ENCODE data around the gene PLOD1. TPM values are rescaled to one million over a fixed set of nuclear protein-coding genes. Genes with fewer than 3 reads are reported as not detected.
A peak's percentile ranks its signal among the peaks of the same experiment; 100 is the strongest.

PLOD1 gene
- total RNA-seq (2.9 TPM), polyA plus RNA-seq (1 to 10 TPM; 2.2 to 6.6 (median 4.7) TPM)

DNA sequence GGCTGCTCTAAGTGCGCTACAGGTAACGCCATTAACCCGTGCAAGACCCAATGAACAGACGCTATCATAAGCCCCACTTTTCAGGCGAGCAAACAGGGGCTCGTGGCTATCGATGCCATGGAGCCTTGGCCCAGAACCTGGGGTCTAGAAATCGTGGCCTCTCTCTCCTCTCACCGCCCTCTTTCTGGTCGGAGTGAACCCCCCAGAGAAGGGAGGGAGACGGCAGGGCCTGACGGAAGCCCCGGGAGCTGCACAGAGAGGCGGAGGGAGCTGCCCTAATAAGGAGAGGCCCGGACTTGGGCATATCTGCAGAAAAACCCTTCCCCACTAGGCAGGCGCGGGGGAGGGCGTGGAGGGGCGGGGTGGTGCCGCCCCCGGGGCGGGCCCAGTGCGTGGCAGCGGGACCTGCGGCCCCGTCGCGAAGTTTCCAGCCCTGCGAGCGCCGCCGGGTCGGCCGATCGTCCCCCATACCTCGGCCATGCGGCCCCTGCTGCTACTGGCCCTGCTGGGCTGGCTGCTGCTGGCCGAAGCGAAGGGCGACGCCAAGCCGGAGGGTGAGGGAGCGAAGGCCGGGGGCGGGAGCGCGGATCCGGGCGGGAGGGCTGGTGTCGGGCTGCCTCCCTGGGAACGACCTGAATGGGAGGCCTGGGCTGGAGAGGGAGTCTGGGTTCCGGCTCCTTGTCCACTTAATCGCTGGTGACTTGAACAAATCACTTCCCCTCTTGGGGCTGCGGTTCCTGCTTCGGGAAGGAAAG lies at the start of gene PLOD1:
TSS of gene PLOD1 (plus strand) at position 416 of the 755 bp plus-strand sequence. CDS start at position 479, 63 bp downstream.
- peaks cover 0 to 9% (median 5%) of the 10 kb centered on the region in 4 donors for H3K4me1 Mint-ChIP-seq
- no peaks in the 10 kb centered on the region for H3K36me3 Mint-ChIP-seq
- Histone ChIP-seq H3K9me3 (ENCODE audit: control insufficient read depth in 2 of 2, low read length in 2 of 2) (no peaks in the 10 kb centered on the region), H3K4me1 (ENCODE audit: control insufficient read depth, insufficient read depth, low read length, poor library complexity, severe bottlenecking) (peaks cover 13% of the 10 kb centered on the region), H3K4me3 (ENCODE audit: low read depth, low read length) (peak within 1 kb of the TSS; percentile 77), H3K27me3 (ENCODE audit: control insufficient read depth, insufficient read depth, low read length) (no peaks in the 10 kb centered on the region), H3K27ac (ENCODE audit: insufficient read depth, low read length, poor library complexity, severe bottlenecking) (peak within 1 kb of the TSS; percentile 49), H3K36me3 (ENCODE audit: control insufficient read depth, insufficient read depth, low read length) (no peaks in the 10 kb centered on the region)
- H3K9me3 Mint-ChIP-seq, result no peaks in the 10 kb centered on the region
- DNase-seq, result peak; percentile 72 to 91 (median 82)
- no peaks in the 10 kb centered on the region for H3K27me3 Mint-ChIP-seq
- H3K4me3 Mint-ChIP-seq, result peak within 1 kb of the TSS; percentile 85 to 95 (median 88)
- H3K27ac Mint-ChIP-seq, result peak within 1 kb of the TSS in 2 of 3 donors; percentile 9 to 76
- ATAC-seq (ENCODE audit: low read depth in 2 of 2), result peak; percentile 99

DNA sequence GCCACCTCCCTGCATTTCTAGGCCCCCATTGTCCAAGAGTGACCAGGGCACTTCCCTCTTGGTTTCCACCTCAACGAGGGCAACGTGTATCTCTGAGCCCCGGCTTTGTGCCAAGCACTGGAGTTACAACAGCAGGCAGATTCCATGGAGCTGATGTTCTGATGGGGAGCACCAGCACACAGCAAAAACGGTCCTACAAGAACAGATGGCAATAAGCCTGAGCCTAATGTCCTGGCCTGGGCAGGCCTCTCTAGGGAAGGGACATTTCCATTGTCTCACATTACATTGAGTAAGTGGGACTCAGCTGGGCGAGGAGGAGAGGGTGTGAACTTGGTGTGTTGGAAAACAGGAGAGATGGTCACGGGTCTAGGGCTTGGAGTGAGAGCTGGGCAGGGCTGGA lies 48.6 kb upstream of the PLOD1 start:
- H3K27me3 Mint-ChIP-seq, result peaks cover 12% of the 10 kb centered on the region
- H3K9me3 Mint-ChIP-seq, result peaks cover 0 to 1% (median 0%) of the 10 kb centered on the region in 7 donors
- no peaks in the 10 kb centered on the region for H3K27me3 ChIP-seq (ENCODE audit: control insufficient read depth, insufficient read depth, low read length)
- ATAC-seq (ENCODE audit: low read depth in 2 of 2) (no peak), DNase-seq (no peak)
- H3K9me3 ChIP-seq (ENCODE audit: control insufficient read depth in 2 of 2, low read length in 2 of 2), result no peaks in the 10 kb centered on the region
- no peaks in the 10 kb centered on the region for H3K4me1 ChIP-seq (ENCODE audit: control insufficient read depth, insufficient read depth, low read length, poor library complexity, severe bottlenecking)
- H3K4me1 Mint-ChIP-seq, result no peaks in the 10 kb centered on the region
- no peaks in the 10 kb centered on the region for H3K36me3 Mint-ChIP-seq
- H3K27ac ChIP-seq (ENCODE audit: insufficient read depth, low read length, poor library complexity, severe bottlenecking), result no peak overlapping the region
- no peak overlapping the region for H3K4me3 Mint-ChIP-seq
- no peak overlapping the region for H3K27ac Mint-ChIP-seq
- H3K36me3 ChIP-seq (ENCODE audit: control insufficient read depth, insufficient read depth, low read length), result no peaks in the 10 kb centered on the region
- H3K4me3 ChIP-seq (ENCODE audit: low read depth, low read length), result no peak overlapping the region

DNA sequence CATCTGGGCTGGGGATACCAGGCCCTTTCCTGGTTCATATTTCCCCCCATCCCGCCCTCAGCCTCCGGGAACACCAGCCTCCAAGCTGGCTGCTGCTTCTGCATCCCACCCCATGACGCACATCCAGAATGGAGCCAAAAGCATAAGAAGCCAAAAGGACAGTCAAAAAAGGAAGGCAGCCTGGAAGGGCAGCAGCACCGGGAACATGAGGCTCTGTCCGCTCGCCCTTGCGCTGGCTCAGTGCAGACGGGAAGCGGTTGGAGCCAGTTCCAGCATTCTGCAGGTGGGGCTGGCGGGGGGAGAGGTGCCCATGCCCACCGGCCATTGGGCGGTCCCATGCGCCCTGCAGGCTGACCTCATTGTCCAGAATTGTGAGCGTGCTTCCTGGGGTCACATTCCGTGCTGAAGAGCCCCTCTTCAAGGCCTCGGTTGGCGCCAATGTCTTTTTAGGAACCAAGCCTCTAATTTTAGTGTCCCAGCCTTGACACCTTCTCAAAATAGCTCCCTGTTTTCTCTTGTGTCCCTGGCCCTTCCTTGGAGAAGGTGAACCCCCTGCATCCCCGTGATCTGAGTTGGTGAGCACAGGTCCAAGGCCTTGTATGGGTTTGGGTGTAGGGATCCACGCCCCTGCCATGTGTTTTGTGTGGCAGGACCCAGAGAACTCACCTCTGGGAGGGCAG lies 47.4 kb upstream of the PLOD1 start:
- ATAC-seq (ENCODE audit: low read depth in 2 of 2) (no peak), DNase-seq (no peak)
- no peaks in the 10 kb centered on the region for H3K27me3 ChIP-seq (ENCODE audit: control insufficient read depth, insufficient read depth, low read length)
- no peaks in the 10 kb centered on the region for H3K4me1 Mint-ChIP-seq
- no peaks in the 10 kb centered on the region for H3K36me3 ChIP-seq (ENCODE audit: control insufficient read depth, insufficient read depth, low read length)
- H3K4me3 Mint-ChIP-seq, result no peak overlapping the region
- H3K27ac ChIP-seq (ENCODE audit: insufficient read depth, low read length, poor library complexity, severe bottlenecking), result no peak overlapping the region
- H3K4me3 ChIP-seq (ENCODE audit: low read depth, low read length), result no peak overlapping the region
- no peaks in the 10 kb centered on the region for H3K36me3 Mint-ChIP-seq
- peaks cover 5% of the 10 kb centered on the region for H3K27me3 Mint-ChIP-seq
- no peaks in the 10 kb centered on the region for H3K9me3 Mint-ChIP-seq
- H3K27ac Mint-ChIP-seq, result no peak overlapping the region
- no peaks in the 10 kb centered on the region for H3K4me1 ChIP-seq (ENCODE audit: control insufficient read depth, insufficient read depth, low read length, poor library complexity, severe bottlenecking)
- H3K9me3 ChIP-seq (ENCODE audit: control insufficient read depth in 2 of 2, low read length in 2 of 2), result no peaks in the 10 kb centered on the region

DNA sequence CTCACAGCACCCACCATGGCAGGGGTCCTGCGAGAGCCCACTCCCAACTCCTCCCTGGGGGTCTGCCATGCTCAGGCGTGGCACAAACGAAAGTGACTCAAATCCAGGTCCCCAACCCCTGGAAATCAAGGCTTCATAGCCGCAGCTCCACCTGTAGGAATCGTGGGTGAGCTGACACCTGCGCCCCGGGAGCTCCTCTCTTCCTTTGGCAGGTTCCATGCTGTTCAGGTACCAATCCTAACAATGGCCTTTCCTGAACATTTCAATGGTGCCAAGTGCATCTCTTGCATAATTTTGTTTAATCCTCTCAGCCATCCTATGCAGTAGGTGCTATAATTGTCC lies 46.9 kb upstream of the PLOD1 start:
- Mint-ChIP-seq H3K9me3 (no peaks in the 10 kb centered on the region), H3K36me3 (no peaks in the 10 kb centered on the region), H3K27ac (no peak overlapping the region), H3K4me1 (no peaks in the 10 kb centered on the region), H3K4me3 (no peak overlapping the region), H3K27me3 (peaks cover 5% of the 10 kb centered on the region)
- no peaks in the 10 kb centered on the region for H3K27me3 ChIP-seq (ENCODE audit: control insufficient read depth, insufficient read depth, low read length)
- H3K9me3 ChIP-seq (ENCODE audit: control insufficient read depth in 2 of 2, low read length in 2 of 2), result no peaks in the 10 kb centered on the region
- no peak overlapping the region for H3K27ac ChIP-seq (ENCODE audit: insufficient read depth, low read length, poor library complexity, severe bottlenecking)
- DNase-seq (no peak), ATAC-seq (ENCODE audit: low read depth in 2 of 2) (no peak)
- no peaks in the 10 kb centered on the region for H3K4me1 ChIP-seq (ENCODE audit: control insufficient read depth, insufficient read depth, low read length, poor library complexity, severe bottlenecking)
- H3K4me3 ChIP-seq (ENCODE audit: low read depth, low read length), result no peak overlapping the region
- no peaks in the 10 kb centered on the region for H3K36me3 ChIP-seq (ENCODE audit: control insufficient read depth, insufficient read depth, low read length)

DNA sequence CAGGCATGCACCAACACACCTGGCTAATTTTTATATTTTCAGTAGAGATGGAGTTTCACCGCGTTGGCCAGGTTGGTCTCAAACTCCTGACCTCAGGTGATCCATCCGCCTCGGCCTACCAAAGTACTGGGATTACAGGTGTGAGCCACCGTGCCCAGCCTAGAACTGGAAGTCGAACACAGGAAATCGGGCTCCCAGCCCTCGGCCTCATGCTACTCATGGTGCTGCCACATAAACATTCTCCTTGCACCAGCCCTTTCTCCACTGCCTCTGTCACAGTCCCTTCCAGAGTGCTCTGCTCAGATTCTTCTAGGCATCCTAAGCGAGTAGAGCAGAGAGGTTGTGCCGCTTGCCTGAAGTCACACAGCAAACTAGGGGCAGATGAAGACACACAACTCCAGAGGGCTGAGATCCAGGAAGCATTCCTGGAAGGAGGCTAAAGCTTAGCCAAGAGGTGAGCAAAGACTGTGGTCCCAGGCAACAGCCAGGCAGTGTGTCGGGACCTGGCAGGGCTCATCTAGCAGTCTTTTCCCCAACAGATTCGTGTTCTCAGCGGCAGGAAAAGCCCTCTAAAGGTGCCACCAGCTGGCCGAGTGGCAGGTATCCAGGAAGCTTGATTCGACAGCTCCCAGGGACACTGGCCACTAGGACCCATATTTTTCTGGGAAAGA lies 46.2 kb upstream of the PLOD1 start:
- H3K9me3 Mint-ChIP-seq, result no peaks in the 10 kb centered on the region
- no peak overlapping the region for H3K27ac ChIP-seq (ENCODE audit: insufficient read depth, low read length, poor library complexity, severe bottlenecking)
- no peak for ATAC-seq (ENCODE audit: low read depth in 2 of 2)
- H3K27ac Mint-ChIP-seq, result no peak overlapping the region
- no peak overlapping the region for H3K4me3 ChIP-seq (ENCODE audit: low read depth, low read length)
- no peaks in the 10 kb centered on the region for H3K36me3 Mint-ChIP-seq
- H3K9me3 ChIP-seq (ENCODE audit: control insufficient read depth in 2 of 2, low read length in 2 of 2), result no peaks in the 10 kb centered on the region
- no peak overlapping the region for H3K4me3 Mint-ChIP-seq
- H3K4me1 Mint-ChIP-seq, result no peaks in the 10 kb centered on the region
- no peaks in the 10 kb centered on the region for H3K36me3 ChIP-seq (ENCODE audit: control insufficient read depth, insufficient read depth, low read length)
- H3K27me3 ChIP-seq (ENCODE audit: control insufficient read depth, insufficient read depth, low read length), result no peaks in the 10 kb centered on the region
- no peak for DNase-seq
- no peaks in the 10 kb centered on the region for H3K4me1 ChIP-seq (ENCODE audit: control insufficient read depth, insufficient read depth, low read length, poor library complexity, severe bottlenecking)
- H3K27me3 Mint-ChIP-seq, result peaks cover 7% of the 10 kb centered on the region

DNA sequence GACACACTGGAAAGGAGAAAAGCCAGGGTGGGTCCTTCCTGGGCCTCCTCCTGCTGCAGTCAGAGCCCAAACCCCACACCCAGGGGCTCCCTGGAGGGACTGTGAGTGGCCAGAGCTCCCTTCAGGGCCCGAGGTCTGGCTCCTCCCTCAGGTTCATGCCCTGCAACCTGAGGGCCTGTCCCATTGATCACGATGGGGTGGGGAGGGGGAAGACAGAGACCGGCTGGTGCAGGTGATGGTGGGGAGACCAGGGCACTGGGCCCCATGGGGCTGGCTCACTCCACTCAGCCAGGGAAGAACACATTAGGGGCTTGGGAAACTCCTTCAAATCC lies 45.7 kb upstream of the PLOD1 start:
- no peaks in the 10 kb centered on the region for H3K27me3 ChIP-seq (ENCODE audit: control insufficient read depth, insufficient read depth, low read length)
- H3K4me1 ChIP-seq (ENCODE audit: control insufficient read depth, insufficient read depth, low read length, poor library complexity, severe bottlenecking), result no peaks in the 10 kb centered on the region
- no peak overlapping the region for H3K27ac Mint-ChIP-seq
- H3K9me3 ChIP-seq (ENCODE audit: control insufficient read depth in 2 of 2, low read length in 2 of 2), result no peaks in the 10 kb centered on the region
- no peaks in the 10 kb centered on the region for H3K9me3 Mint-ChIP-seq
- no peak overlapping the region for H3K4me3 Mint-ChIP-seq
- no peaks in the 10 kb centered on the region for H3K36me3 ChIP-seq (ENCODE audit: control insufficient read depth, insufficient read depth, low read length)
- no peak overlapping the region for H3K4me3 ChIP-seq (ENCODE audit: low read depth, low read length)
- no peaks in the 10 kb centered on the region for H3K36me3 Mint-ChIP-seq
- no peak overlapping the region for H3K27ac ChIP-seq (ENCODE audit: insufficient read depth, low read length, poor library complexity, severe bottlenecking)
- ATAC-seq (ENCODE audit: low read depth in 2 of 2) (no peak), DNase-seq (no peak)
- peaks cover 0 to under 1% (median 0%) of the 10 kb centered on the region in 4 donors for H3K4me1 Mint-ChIP-seq
- H3K27me3 Mint-ChIP-seq, result peaks cover 12% of the 10 kb centered on the region

DNA sequence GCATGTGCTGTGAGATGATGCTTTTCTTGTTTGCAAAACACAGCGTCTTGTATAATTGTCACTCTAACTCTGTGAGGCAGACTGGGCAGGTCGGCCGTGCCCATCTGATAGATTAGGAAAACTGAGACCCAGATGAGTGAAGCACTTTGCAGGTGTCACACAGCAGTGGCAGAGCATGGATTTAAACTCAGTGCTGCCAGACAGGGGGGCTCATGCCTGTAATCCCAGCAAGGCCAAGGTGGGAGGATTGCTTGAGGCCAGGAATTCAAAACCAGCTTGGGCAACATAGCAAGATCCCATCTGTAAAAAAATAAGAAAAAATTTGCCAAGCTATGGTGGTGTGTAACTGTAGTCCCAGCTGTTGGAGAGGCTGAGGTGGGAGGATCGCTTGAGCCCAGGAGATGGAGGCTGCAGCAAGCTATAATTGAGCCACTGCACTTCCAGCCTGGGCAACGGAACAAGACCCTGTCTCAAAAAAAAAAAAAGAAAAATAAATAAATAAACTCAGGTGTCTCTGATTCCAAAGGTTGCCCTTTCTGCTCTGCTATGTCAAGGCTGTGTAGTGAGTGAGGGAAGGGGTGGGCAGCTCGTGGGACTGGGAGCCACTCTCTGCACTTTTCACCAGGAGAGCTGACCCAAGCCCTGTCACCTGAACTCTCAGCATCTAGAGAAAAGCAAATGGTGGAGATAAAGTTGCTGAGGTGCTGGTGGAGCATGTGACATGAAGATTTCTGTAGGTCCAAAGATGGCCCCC lies 42.9 kb upstream of the PLOD1 start:
- no peaks in the 10 kb centered on the region for H3K9me3 ChIP-seq (ENCODE audit: control insufficient read depth in 2 of 2, low read length in 2 of 2)
- no peaks in the 10 kb centered on the region for H3K4me1 ChIP-seq (ENCODE audit: control insufficient read depth, insufficient read depth, low read length, poor library complexity, severe bottlenecking)
- Mint-ChIP-seq H3K36me3 (no peaks in the 10 kb centered on the region), H3K4me1 (peaks cover 0 to 3% (median 0%) of the 10 kb centered on the region in 4 donors), H3K27me3 (peaks cover 14% of the 10 kb centered on the region), H3K4me3 (no peak overlapping the region), H3K9me3 (no peaks in the 10 kb centered on the region), H3K27ac (no peak overlapping the region)
- no peaks in the 10 kb centered on the region for H3K27me3 ChIP-seq (ENCODE audit: control insufficient read depth, insufficient read depth, low read length)
- no peak overlapping the region for H3K4me3 ChIP-seq (ENCODE audit: low read depth, low read length)
- no peak for ATAC-seq (ENCODE audit: low read depth in 2 of 2)
- no peak for DNase-seq
- H3K36me3 ChIP-seq (ENCODE audit: control insufficient read depth, insufficient read depth, low read length), result no peaks in the 10 kb centered on the region
- no peak overlapping the region for H3K27ac ChIP-seq (ENCODE audit: insufficient read depth, low read length, poor library complexity, severe bottlenecking)
